HFF-Myc (cell line): ENCODE data around the gene CACHD1.

ENCODE experiments used
- DNase-seq: peaks from one replicate; pipeline ENCODE4 v3.0.0-alpha.2; 2011; ENCODE audit warnings: low read depth; ENCODE audit errors: extremely low read depth
- H3K4me3 ChIP-seq: replicated peaks from 2 replicates; pipeline ENCODE4 v1.5.1; 2011; ENCODE audit warnings: low read depth, mild to moderate bottlenecking, control low read depth, low read length
- CTCF ChIP-seq: IDR thresholded peaks from 2 replicates; pipeline ENCODE4 v1.5.1; 2012; ENCODE audit warnings: mild to moderate bottlenecking, low read depth, low read length, control low read depth; ENCODE audit errors: missing control alignments

CACHD1 gene

DNA sequence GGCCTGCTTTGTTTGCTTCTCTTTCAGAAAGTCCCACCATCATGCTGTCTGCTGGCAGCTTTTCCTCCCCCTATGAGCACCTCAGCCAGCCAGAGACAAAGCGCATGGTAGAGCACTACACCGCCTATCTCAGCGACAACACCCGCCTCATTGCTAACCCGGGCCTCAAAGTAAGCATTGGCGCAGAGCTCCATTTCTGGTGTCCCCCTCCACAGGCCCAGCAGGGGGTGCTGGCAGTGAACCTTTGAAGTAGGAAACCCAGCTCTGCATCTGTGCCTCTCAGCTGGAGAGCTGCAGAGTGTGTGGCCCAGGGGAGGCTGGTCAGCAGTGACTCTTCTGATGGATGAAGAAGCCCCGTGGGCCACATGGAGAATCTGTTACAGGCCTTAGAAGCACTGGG lies 193.7 kb downstream of the CACHD1 start:
- H3K4me3 ChIP-seq = no peak overlapping the region
- DNase-seq = no peak
- peak; percentile 43 for TF ChIP-seq CTCF

DNA sequence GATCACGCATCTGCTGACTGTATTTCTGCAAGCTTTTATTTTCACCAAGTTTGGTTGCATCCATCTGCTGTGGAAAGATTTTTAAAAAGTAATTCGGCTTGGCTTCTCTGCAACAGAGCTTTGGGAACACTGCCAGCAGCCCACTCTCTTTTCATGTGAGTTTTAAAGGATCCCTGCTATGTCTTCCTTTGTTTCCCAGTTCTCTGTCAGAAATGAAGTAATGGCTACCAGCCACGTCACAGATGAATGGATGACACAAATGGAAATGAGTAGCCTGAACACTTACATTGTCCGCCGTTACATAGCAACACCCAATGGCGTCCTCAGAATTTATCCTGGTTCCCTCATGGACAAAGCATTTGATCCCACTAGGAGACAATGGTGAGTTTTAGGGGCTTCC lies 194.4 kb downstream of the CACHD1 start:
- no peak overlapping the region for H3K4me3 ChIP-seq
- no peak for DNase-seq
- no peak for TF ChIP-seq CTCF

DNA sequence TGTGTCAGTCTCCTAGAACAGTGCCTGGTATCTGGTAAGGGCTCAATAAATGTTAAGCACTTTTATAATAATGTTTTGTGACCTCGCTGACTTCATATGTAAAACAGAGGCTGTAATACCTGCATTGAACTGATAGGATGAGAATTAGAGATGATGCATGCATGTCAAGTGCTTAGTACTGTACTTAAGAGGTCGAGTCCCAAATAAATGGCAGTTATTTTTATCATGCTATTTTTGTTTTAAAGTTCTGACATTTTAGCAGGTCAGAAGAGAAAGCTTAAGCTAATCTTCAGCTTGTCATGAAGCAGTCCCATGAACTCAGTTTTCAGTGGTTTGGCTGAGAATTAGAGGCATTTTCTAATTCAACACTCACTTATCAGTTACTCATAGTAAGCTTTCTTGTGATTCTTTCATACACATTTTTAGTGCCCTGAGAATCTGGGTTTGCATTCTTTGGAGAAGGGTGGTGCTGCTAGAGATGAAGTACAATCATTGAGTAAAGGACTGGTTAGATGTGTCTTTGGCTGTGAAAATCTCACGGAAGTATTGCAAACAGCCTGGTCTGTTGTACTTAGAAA lies 199.3 kb downstream of the CACHD1 start:
- H3K4me3 ChIP-seq = no peak overlapping the region
- DNase-seq = no peak
- TF ChIP-seq CTCF = no peak

GRCh38 chr1:64675718-64676345 lies 205.9 kb downstream of the CACHD1 start:
- peak; percentile 62 for TF ChIP-seq CTCF

GRCh38 chr1:64676386-64676785 lies 206.5 kb downstream of the CACHD1 start:
- no peak overlapping the region for H3K4me3 ChIP-seq
- no peak for DNase-seq
- TF ChIP-seq CTCF = no peak

More at GRCh38 chr1:64675718-64676345, 205.9 kb downstream of the CACHD1 start:
- H3K4me3 ChIP-seq = no peak overlapping the region
- no peak for DNase-seq

DNA sequence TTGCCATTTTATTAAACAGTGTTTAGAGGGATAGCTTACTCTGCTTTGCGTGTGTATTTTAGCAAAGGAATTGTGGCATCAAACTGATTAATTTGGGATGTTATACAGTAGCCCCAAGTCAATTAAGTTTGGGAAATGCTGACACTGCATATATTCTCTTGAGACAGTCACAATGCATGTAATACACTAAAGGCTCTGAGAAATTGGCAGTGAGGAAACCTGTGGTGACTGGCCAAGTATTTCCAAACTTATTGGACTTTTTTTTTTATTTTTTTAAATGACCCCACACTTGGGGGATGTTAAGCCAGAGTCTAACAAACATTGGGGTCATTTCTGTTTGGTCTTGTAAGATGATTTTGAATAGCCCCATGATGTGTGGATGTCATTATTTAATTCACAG lies 207.6 kb downstream of the CACHD1 start:
- TF ChIP-seq CTCF = no peak
- DNase-seq = no peak
- no peak overlapping the region for H3K4me3 ChIP-seq

GRCh38 chr1:64678366-64678765 lies 208.4 kb downstream of the CACHD1 start:
- no peak for DNase-seq
- H3K4me3 ChIP-seq = no peak overlapping the region
- TF ChIP-seq CTCF = no peak
